Astrocyte (in vitro differentiated cells and primary cell): ENCODE results near the gene CELF5. TPM values are rescaled to one million over a fixed set of nuclear protein-coding genes. Genes with fewer than 3 reads are reported as not detected.

Source experiments
- DNase-seq: peaks from one replicate; pipeline ENCODE4 v3.0.0-alpha.2; 2010; ENCODE audit warnings: low read depth
- FAIRE-seq: peaks from 2 replicates; lab custom pipeline; 2011; peaks lifted over from hg19 to GRCh38; lab: Jason Lieb, UNC
- H2AFZ ChIP-seq: 2 replicates; pipeline ENCODE4 v1.6.0; 2012; ENCODE audit warnings: low read depth, low read length, inconsistent platforms
- H3K27ac ChIP-seq: 2 replicates; pipeline ENCODE4 v1.5.1; 2011; ENCODE audit warnings: low read depth, low read length, inconsistent platforms
- H3K27me3 ChIP-seq: 2 replicates; pipeline ENCODE4 v1.6.0; 2011; ENCODE audit warnings: low read length, inconsistent platforms; ENCODE audit not compliant: insufficient read depth
- H3K36me3 ChIP-seq: 2 replicates; pipeline ENCODE4 v1.5.1; 2011; ENCODE audit warnings: low read length, inconsistent platforms; ENCODE audit not compliant: insufficient read depth
- H3K4me1 ChIP-seq: 2 replicates; pipeline ENCODE4 v1.5.1; 2011; ENCODE audit warnings: low read length, inconsistent platforms; ENCODE audit not compliant: insufficient read depth
- H3K4me2 ChIP-seq: 2 replicates; pipeline ENCODE4 v1.6.0; 2012; ENCODE audit warnings: low read length, inconsistent platforms
- H3K4me3 ChIP-seq: 2 replicates; pipeline ENCODE4 v1.5.1; 2011; ENCODE audit warnings: low read depth, mild to moderate bottlenecking, low read length, inconsistent platforms; ENCODE audit not compliant: insufficient read depth
- H3K79me2 ChIP-seq: 2 replicates; pipeline ENCODE4 v1.6.0; 2012; ENCODE audit warnings: mild to moderate bottlenecking, low read length, inconsistent platforms; ENCODE audit not compliant: insufficient read depth
- H3K9ac ChIP-seq: 2 replicates; pipeline ENCODE4 v1.6.0; 2012; ENCODE audit warnings: mild to moderate bottlenecking, low read length, inconsistent platforms
- H3K9me3 ChIP-seq: 2 replicates; pipeline ENCODE4 v1.5.1; 2012; ENCODE audit warnings: low read depth, mild to moderate bottlenecking, low read length, inconsistent platforms; ENCODE audit not compliant: insufficient read depth
- H4K20me1 ChIP-seq: 2 replicates; pipeline ENCODE4 v1.6.0; 2012; ENCODE audit warnings: low read length, inconsistent platforms; ENCODE audit not compliant: insufficient read depth
- H3K27ac Mint-ChIP-seq: one replicate; pipeline ENCODE4 v1.8.0; 2021; ENCODE audit warnings: mild to moderate bottlenecking, mixed read lengths; ENCODE audit not compliant: unreplicated experiment
- H3K27me3 Mint-ChIP-seq: one replicate; pipeline ENCODE4 v1.8.0; 2021; ENCODE audit warnings: low read depth, mixed read lengths; ENCODE audit not compliant: unreplicated experiment
- H3K36me3 Mint-ChIP-seq: one replicate; pipeline ENCODE4 v1.8.0; 2021; ENCODE audit warnings: low read depth, mixed read lengths; ENCODE audit not compliant: unreplicated experiment
- H3K4me1 Mint-ChIP-seq: one replicate; pipeline ENCODE4 v1.8.0; 2021; ENCODE audit warnings: low read depth, mixed read lengths; ENCODE audit not compliant: unreplicated experiment
- H3K4me3 Mint-ChIP-seq: one replicate; pipeline ENCODE4 v1.8.0; 2021; ENCODE audit warnings: mild to moderate bottlenecking, moderate library complexity, mixed read lengths; ENCODE audit not compliant: unreplicated experiment
- H3K9me3 Mint-ChIP-seq: one replicate; pipeline ENCODE4 v1.8.0; 2021; ENCODE audit warnings: mild to moderate bottlenecking, mixed read lengths; ENCODE audit not compliant: unreplicated experiment
- EZH2 ChIP-seq: IDR thresholded peaks from 2 replicates; pipeline ENCODE4 v1.6.1; 2012; ENCODE audit warnings: mild to moderate bottlenecking, low read length, inconsistent platforms; ENCODE audit not compliant: insufficient read depth
- total RNA-seq: library from RNA; stranded (reverse); gene quantifications from 2 replicates; pipeline ENCODE4 v1.2.1, GENCODE V29; 2021
- TF ChIP-seq, protein P1 (sequence below): IDR thresholded peaks from 2 replicates; pipeline ENCODE4 v1.5.1; 2011; ENCODE audit warnings: low read depth, mild to moderate bottlenecking, inconsistent platforms, low read length, moderate library complexity; ENCODE audit not compliant: insufficient read depth

Gene CELF5
- total RNA-seq, 1 donor from 2014 or later = 1.2 TPM

DNA sequence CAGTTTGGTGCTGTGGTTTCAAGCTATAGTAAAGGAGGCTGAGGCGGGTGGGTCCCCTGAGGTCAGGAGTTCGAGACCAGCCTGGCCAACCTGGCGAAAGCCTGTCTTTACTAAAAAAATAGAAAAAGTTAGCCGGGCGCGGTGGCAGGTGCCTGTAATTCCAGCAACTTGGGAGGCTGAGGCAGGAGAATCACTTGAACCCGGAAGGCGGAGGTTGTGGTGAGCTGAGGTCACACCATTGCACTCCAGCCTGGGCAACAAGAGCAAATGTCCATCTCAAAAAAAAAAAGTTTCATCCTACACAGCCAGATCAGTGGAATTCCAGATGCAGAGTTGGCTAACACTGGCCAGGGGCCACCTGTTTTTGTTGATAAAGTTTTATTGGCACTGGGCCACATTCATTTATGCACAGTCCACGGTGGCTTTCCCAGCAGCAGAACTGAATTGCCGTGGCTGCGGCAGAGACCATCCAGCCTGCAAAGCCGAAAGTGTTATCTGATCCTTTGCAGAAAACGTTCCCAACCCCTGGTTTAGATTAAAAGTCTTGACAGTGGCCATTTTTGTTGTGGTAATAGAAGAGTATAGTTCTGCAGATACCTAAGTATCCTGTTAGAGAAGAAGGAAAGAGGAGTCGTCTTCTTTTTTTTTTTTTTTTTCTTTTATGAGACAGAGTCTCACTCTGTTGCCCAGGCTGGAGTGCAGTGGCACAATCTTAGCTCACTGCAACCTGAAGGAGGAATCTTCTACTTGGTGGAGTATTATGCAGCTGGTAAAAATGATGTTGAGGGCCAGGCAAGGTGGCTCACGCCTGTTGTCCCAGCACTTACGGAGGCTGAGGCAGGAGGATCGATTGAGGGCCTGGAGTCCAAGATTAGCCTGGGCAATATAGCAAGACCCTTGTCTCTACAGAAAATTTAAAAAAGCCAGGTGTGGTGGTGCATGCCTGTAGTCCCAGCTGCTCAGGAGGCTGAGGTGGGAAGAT lies 30.1 kb upstream of the CELF5 start:
- Mint-ChIP-seq H3K9me3 (peaks cover 1% of the 10 kb centered on the region), H3K36me3 (peaks cover 5% of the 10 kb centered on the region), H3K27me3 (no peaks in the 10 kb centered on the region), H3K27ac (peak overlapping the region; percentile 24), H3K4me3 (no peak overlapping the region), H3K4me1 (no peaks in the 10 kb centered on the region)
- Histone ChIP-seq H3K9ac (no peak overlapping the region), H4K20me1 (peaks cover 29% of the 10 kb centered on the region), H3K4me2 (no peak overlapping the region), H3K79me2 (peaks cover 42% of the 10 kb centered on the region), H3K9me3 (no peaks in the 10 kb centered on the region), H3K27ac (no peak overlapping the region), H3K4me3 (no peak overlapping the region), H3K27me3 (no peaks in the 10 kb centered on the region), H2AFZ (no peak overlapping the region), H3K36me3 (no peaks in the 10 kb centered on the region), H3K4me1 (no peaks in the 10 kb centered on the region)
- no peak for DNase-seq
- TF ChIP-seq, protein P1, sequence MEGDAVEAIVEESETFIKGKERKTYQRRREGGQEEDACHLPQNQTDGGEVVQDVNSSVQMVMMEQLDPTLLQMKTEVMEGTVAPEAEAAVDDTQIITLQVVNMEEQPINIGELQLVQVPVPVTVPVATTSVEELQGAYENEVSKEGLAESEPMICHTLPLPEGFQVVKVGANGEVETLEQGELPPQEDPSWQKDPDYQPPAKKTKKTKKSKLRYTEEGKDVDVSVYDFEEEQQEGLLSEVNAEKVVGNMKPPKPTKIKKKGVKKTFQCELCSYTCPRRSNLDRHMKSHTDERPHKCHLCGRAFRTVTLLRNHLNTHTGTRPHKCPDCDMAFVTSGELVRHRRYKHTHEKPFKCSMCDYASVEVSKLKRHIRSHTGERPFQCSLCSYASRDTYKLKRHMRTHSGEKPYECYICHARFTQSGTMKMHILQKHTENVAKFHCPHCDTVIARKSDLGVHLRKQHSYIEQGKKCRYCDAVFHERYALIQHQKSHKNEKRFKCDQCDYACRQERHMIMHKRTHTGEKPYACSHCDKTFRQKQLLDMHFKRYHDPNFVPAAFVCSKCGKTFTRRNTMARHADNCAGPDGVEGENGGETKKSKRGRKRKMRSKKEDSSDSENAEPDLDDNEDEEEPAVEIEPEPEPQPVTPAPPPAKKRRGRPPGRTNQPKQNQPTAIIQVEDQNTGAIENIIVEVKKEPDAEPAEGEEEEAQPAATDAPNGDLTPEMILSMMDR = no peak
- no peak for TF ChIP-seq EZH2
- FAIRE-seq = no peak

DNA sequence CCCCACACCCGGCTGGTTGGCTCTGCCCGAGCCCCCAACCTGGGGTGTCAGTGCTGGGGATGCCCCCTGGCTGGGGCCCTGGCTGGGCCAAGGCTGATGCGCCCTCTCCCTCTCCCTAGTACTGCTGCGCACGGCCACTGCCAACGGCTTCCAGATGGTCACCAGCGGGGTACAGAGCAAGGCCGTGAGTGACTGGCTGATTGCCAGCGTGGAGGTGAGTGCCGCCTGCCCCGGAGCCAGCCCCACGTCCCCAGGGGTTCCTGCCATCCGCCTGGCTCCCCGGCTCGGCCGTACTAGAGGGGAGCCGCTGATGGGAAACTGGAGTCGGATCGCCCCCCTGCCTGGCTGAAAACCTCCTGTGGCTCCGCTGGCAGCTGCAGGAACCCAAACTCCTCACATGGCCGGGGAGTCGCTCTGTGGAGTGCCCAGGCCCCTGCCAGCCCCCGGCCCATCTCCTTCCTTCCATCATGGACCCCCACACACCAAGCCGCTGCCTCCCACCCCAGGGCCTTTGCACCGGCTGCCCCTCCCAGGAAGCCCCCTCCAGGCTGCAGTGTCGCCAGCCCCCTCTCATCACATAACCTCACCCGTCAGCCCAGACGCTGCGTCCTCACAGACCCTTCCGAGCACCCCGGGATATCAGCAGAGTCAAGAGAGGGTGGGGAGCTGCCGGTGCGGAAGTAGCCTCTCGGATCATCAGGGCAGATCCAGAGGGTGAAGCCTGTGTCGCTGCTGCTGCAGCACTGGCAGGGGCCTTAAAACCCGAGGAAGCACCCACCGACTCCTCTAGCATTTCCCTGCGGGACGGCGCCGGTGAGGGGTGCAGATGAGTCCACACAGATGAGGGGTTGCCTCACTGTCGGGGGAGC lies 28.2 kb upstream of the CELF5 start:
- Histone ChIP-seq H3K4me2 (no peak overlapping the region), H3K79me2 (peaks cover 23% of the 10 kb centered on the region)
- no peak for FAIRE-seq

More for the DNA sequence above, 28.2 kb upstream of the CELF5 start:
- H3K4me3 ChIP-seq = no peak overlapping the region
- H3K9me3 ChIP-seq = no peaks in the 10 kb centered on the region
- H3K4me3 Mint-ChIP-seq = no peak overlapping the region
- no peaks in the 10 kb centered on the region for H3K36me3 ChIP-seq
- H2AFZ ChIP-seq = no peak overlapping the region
- H3K4me1 ChIP-seq = no peaks in the 10 kb centered on the region
- H3K9me3 Mint-ChIP-seq = no peaks in the 10 kb centered on the region
- H3K36me3 Mint-ChIP-seq = peaks cover 5% of the 10 kb centered on the region
- peaks cover 25% of the 10 kb centered on the region for H4K20me1 ChIP-seq
- H3K27me3 ChIP-seq = no peaks in the 10 kb centered on the region
- no peak overlapping the region for H3K9ac ChIP-seq
- no peak overlapping the region for H3K27ac ChIP-seq
- no peaks in the 10 kb centered on the region for H3K27me3 Mint-ChIP-seq
- DNase-seq = no peak
- no peaks in the 10 kb centered on the region for H3K4me1 Mint-ChIP-seq
- TF ChIP-seq, protein P1 = no peak
- no peak for TF ChIP-seq EZH2
- no peak overlapping the region for H3K27ac Mint-ChIP-seq
